HG02884 (cell line): ENCODE data around the gene SIRPG.
"Not testable (repeated sequence)": the region's sequence is repeated elsewhere in the genome, so short reads cannot be mapped to it uniquely, and the experiment has no call there.

ENCODE experiments used
- ATAC-seq: cut with Tn5 transposase; IDR thresholded peaks from one replicate; pipeline ENCODE4 v1.9.1; 2021; ENCODE audit warnings: mild to moderate bottlenecking, moderate library complexity; ENCODE audit not compliant: unreplicated experiment

SIRPG gene

DNA sequence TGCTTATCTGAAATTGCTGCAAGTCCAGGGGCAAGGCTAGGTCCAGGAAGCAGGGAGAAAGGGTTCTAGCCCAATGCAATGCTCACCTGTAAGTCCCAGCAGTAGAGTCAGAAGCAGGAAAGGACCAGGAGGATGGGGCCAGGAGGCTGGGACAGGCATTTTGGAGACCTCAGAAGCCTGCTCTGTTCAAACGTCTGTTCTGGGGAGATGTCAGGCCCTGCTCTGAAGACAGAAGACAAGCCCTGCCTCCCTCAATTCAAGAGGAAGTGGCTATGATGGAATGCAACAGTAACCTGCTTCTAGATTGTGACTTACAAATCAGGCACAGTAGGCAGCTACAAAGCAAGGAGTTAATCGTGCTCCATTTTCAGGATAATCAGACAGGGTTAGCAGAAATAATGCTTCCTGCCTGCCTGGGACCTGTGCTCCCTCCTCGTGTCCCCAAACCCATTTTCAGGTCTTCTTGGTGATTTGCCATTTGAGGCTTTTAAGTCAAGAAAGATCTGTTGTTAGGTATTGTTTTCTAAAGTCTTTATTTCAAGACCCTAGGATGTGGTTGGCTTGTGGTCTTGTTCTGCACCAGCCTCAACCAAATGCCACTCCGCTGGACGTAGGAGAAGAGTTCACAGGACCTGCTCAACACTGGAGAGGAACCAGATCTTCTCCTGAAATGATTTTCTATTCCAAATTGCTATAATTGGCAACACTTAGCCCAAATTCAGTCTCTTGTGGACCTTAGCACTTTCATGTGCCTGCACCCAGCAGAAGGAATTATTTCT is at the start of gene SIRPG:
SIRPG (minus strand) TSS at position 224 of the 779 bp plus-strand sequence; CDS start at position 159, 65 bp downstream.
- no peak for ATAC-seq

DNA sequence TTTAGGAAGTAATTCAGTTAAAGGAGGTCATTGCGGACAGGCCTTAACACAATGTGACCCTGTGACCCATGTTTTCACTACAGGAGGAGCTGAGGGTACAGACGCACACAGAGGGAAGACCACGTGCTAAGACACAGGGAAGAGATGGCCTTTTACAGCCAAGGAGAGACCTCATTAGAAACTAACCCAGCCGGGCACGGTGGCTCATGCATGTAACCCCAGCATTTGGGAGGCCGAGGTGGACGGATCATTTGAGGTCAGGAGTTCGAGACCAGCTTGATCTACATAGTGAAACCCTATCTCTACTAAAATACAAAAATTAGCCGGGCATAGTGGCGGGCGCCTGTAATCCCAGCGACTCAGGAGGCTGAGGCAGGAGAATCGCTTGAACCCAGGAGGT is 49.3 kb upstream of the SIRPG start:
- not testable (repeated sequence) for ATAC-seq

DNA sequence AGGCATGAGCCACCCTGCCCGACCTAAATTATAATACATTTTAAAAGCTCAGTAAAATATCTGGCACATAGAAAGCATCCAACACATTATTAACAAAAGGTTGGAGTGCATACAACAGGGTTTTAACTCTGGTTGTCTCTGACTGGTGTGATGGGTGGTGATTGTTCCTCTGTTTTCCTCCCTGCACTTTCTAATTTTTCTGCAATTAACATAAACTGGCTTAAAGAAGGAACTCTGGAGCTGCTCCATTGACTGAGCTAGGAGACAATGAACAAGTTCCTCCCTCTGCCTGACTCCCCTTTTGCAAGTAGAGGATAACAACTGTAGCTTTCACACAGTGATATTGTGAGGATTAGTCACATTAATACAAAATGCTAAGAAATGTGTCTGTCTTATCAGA is 48.5 kb upstream of the SIRPG start:
- ATAC-seq: no peak

DNA sequence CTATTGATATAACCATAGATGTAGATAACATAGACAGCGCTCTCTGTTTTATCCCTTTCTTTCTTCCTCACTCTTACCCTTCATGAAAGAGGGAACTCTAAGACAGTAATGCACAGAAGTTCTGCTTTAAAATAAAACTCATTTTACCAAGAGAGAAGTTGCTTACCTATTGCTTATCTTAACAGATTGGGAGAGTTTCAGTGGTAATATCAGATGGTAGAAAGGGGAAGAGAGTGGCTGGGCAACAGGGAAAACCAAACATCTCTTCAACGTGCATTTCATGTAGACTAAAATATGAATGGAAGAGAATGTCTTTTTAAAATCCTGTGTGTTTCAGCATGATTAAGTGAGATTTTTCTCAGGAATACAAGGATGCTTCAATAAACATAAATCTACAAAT is 45.3 kb upstream of the SIRPG start:
- ATAC-seq: no peak

DNA sequence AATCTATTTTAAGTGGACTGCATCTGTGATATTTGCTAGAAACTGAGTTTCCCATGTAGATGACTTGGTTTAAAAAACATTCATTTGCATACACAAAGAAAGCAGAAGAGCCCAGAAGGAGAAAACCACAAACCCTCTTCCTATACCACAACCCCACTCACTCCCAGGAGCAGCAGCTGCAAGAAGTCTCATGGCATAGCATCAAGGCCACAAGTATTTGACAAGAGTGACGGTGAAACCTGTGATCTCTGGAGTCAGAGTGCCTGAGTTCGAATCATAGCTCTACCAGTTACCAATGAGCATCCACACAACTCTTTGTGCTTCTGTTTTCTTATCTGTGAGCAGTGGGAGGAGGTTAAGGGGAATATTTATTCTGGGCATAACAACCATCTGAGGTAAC is 44.7 kb upstream of the SIRPG start:
- no peak for ATAC-seq

DNA sequence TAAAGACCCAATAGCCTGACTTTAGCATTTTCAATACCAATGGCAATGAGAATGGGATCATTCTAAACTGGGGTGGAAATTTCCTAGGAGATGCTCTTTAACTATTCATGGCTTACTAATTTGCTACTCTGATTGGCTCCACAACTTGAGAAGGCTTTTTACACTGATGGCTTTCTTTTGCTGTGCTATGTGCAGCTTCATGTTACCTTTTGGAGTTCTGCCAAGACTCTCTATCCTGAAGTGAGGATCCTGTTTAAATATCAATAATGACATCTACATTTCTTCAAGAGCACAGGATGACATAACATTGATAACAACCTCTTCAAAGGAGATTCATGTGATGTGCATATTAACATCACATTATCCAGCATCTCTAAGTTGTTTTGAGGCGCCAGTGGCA is 43.4 kb upstream of the SIRPG start:
- ATAC-seq: no peak

DNA sequence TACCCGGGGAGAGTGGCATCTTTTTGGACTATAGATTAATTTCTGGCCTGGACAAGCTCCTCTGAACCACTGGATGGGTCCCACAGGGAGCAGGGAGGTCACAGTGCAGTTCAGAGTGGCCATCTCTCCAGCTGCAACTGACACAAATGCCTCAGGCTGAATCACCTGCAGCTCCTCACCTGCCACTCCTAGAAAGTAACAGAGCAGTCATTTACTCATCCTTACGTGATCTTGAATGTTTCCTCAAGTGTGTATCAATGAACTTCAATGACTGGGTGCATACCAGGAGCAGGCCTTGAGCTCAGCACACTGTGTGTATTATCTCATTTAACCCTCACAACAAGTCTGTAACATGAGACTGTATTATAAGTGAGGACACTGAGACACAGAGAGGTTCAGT is 40.0 kb upstream of the SIRPG start:
- no peak for ATAC-seq

DNA sequence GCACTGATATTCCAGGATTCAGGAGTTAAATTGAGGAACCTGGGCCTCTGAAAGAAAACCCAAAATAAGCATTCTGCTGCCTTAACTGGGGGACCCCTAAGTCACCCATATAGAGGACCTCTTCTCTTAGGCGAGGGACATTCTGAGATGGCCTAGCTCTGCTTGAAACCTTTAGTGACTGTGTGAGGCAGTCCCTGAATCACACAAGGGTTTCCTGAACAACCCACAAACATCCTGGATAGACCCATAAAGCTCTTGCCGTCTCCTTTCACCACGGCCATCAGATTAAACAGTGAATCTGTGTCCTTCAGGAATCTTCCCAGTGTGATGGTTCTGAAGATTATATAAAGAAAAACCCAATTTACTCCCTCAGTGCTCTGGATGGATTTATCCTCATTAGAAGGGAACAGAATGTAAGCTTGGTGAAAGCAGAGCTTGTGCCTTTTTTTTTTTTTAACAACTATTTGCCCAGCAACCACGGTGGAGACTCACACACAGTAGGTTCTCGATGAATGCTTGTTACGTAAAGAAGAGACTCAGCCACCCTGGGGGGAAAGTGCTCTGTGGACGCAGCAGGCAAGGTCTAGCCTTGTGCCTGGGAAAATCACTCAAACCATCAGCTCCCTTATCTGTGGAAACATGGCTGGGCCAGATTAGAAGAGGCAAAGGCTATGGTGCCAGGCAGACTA is 39.1 kb upstream of the SIRPG start:
- no peak for ATAC-seq

DNA sequence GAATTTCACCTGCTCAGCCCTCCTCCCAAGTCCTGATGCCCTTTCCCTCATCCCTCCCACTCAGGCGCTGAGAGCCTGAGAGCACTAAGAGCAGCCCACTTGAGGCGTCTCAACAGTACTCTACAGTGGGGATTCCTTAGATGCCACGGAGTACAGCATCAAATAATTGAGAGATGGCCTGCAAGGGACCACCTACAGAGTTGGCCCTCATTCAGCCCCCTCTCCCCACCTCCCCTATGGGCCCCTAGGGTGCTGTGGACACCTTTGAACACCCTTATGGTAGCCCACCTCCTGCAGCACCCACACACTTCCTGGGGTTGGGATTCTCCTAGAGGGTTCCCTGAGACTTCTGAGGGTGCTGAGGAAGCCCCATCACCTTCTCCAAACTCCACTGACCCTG is 37.1 kb upstream of the SIRPG start:
- no peak for ATAC-seq

DNA sequence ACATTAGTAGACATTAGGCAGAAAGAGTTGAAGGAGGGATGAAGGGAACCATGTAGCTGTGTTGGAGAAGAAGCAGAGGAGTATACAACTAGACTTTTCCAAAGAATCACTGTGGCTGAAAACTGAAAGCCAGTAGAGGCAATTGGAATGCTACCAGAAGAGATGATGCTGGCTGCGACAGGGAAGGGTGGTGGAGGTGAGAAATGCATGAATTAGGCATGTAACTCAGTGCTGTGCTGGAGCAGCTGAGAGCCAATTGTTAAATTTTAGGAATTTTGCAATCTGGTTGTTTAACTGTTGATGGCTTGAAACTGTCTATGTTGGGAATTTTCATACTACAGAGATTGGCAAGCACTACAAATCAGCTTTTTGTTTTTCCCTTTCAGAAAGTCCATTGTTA is 35.8 kb upstream of the SIRPG start:
- no peak for ATAC-seq

DNA sequence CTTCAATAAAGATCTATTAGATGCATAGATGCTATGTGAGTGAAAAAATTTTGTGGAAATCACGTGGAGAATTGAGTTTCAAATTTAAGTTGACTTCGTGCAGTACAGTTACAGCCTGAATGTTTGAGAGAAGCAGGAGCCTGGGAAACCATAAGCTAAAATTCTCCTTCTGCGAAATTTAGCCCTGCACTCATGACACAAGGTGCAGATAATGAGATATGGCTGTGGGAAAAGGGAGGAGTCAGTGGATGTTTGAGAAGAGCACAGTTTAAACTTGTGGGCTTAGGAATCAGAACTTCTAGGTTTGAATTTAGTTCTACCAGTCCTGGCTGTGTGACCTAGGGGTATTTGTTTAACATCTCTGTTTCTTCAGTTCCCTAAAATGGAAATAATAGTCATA is 32.1 kb upstream of the SIRPG start:
- ATAC-seq: no peak

DNA sequence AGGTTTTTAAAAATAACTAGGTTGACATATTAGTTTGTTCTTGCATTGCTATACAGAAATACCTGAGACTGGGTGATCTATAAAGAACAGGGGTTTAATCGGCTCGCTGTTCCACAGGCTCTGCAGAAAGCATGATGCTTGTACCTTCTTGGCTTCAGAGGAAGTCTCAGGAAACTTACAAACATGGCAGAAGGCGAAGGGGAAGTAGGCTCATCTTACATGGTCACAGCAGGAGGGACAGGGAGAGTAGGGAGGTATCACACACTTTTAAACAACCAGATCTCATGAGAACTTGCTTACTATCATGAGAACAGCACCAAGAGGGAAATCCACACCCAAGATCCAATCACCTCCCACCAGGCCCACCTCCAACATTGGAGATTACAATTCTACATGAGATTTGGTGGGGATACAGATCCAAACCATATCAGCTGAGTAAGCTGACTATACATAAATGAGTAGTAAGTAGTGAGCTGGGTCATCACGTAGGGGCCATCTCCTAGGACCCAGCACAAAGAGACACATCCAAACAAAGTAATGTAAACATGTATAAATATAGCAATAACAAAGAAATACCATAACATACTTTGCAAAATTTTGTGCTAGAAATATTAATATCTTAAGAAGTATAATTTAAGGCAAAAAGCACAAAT is 31.4 kb upstream of the SIRPG start:
- ATAC-seq: no peak

DNA sequence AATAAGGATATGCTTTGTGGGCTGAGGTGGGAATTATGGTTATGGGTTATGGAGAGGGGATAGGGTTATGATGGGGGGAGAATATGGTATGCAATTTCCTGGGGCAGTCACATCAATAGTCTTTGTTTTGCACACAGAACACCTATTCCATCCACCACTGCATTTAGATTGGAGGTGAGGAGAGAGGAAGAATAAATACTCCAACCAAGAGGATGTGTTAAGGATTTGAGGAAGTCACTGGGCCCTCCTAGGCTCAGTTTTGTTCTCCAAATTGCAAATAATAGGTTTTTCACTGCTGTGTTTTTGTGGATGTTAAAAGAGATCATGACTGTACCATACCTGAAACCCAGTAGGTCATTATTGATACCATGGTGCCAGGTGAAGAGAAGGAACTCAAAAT is 29.5 kb upstream of the SIRPG start:
- ATAC-seq: no peak

DNA sequence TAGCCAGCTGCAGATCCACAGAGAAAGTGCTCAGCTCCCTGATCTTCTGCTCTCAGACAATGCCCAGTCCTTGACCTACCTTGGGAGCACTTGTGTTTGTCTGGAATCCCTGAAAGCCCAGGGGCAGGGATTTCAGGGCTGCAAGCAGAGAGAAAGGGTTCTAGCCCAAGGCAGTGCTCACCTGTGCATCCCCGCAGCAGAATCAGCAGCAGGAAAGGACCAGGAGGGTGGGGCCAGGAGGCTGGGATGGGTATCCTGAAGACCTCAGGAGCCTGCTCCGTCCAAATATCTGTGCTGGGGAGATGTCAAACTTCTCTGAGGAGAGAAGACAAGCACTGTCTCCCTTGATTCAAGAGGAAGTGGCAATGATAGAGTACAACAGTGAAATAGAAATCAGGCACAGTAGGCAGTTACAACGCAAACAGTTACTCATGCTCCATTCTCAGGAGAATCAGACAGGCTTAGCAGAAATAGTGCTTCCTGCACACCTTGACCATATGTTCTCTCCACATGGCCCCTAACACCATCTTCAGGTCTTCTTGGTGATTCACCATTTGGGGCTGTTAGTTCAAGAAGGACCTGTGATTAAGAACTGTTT is 28.7 kb upstream of the SIRPG start:
- ATAC-seq: no peak

DNA sequence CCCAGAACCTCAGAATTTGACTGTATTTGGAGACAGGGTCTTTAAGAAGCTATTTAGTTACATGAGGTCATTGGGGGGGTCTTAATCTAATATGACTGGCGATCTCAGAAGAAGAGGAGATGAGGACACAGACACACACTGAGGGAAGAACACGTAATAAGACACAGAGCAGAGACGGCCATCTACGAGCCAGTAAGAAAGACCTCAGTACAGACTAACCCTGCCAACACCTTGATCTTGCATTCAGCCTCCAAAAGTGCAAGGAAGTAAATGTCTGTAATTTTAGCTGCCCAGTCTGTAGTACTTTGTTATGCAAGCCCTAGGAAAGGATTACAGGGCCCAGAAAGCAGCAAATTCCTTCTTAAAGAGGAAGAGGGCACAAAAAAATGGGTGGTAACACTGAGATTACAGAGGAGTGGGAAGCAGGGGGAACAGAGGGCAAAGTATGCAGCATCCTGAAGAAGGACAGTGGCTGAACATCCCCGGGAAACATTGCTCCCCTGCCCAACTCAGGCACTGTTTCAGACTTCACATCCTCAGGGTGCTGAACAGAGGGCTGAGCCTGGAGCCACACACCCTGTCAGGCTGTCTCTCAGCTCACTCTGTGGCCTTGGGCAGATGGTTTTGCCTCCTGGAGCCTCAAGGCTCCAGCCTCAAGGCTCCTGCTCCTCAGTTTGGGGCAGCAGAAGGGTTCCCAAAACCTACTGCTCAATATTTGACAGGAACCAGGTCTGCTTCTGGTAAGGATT is 27.9 kb upstream of the SIRPG start:
- no peak for ATAC-seq

DNA sequence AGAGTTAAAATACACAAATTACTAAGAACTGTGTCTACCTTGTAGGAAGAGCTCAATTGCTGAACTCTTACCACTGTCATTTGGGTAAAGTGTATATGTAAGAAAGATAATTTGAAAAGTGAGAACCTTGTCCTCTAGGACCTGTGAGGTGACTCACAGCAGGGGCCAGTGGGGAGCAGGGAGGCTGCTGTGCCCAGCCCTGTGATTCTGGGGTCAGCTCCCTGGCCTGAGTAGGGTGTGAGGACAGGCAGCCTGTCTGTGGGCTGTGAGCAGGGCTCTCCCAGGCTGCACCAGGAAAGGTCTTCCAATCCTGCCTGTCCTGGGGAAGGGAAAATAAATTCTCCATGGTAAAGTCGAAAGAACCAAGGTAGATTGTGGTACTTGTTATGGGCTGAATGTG is 27.3 kb upstream of the SIRPG start:
- no peak for ATAC-seq

DNA sequence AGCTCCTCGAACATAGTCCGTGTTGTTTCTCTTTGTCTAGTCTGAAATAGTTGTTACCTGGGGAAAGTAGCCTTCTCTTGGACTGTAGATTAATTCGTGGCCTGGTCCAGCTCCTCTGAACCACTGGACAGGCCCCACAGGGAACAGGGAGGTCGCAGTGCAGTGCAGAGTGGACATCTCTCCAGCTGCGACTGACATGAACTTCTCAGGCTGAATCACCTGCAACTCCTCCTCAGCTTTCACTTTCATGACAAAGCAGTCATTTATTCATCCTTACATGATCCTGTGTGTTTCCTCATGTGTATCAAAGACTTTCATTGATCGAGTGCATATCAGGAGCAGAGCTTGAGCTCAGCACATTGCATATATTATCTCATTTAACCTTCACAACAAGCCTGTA is 19.1 kb upstream of the SIRPG start:
- ATAC-seq: no peak

DNA sequence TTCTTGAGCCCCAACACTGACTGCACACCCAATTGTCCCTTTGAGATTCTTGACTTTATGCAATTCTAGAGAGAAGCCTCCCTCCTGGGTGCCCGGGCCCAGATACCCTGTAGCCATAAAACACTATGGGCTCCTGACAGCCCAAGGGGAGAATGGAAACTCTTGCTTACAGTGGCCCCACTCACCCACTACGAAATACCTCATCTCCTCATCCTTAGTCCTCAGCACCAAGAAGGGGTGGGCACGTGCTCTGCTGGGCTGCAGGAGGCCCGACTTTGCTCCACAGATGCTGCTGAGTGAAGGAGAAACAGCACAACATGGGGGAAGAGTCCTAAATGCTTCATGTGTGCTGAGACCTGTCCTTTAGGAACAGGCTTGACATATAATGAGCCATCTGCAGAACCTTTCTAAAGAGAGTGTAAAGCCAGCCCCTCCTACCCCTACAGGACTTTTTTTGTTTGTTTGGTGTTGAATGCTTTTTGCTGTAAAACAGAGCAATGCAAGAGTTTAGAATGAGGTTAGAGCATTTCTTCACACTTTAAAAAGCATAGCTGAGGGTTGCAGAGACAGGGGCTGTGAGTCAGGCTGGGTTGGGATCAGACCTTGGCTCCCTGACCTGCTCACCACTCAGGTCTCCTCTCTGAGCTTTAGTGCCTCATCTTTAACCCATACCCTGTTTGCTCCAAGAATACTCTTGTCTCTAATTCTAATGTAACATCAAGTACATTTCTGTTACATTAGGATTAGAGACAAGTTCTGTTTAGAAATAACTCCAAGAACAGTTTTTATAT is 17.6 kb upstream of the SIRPG start:
- no peak for ATAC-seq

DNA sequence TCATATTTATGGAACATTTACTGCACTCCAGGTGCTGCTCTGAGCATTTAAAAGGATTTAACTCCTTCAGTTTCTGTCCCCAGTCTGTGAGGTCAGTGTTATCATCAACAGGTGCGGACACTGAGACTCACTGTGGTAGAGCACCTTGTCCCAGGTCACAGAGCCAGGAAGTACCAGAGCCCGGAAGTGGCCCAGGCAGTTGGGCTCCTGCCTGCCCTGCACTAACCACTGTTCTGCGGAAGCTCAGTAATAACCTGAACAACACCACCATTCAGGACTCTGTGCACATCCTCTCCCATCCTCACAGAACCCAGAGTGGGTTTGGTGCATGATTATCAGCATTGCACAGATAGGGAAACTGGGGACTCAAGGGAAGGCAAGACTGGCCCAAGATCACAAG is 16.8 kb upstream of the SIRPG start:
- ATAC-seq: no peak

DNA sequence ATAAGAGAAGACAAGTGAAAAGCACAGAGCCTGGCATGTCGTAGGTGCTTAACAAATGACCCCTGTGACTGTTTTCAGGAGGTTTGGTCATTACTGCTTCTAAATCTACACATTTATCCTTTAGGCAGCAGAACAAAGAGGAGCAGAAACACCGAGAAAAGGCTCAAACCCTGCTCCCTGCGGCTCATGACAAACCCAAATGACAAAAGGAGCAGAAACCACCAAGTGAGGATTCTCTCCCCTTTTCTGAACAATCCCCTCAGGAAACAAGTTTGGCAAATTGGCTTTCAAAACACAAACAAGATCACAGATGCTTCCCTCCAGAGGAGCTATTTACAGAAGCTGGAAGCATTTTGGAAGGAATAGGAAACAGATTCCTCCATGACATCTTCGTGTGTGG is 15.8 kb upstream of the SIRPG start:
- no peak for ATAC-seq
